Keratinocyte (primary cell): ENCODE measurements around the gene TMOD4. TPM values are rescaled to one million over a fixed set of nuclear protein-coding genes. Genes with fewer than 3 reads are reported as not detected.

Experiments used
- DNase-seq: peaks from one replicate; pipeline ENCODE4 v3.0.0-alpha.2; 2011; ENCODE audit warnings: low read depth, missing footprints, low spot score
- FAIRE-seq: peaks from 2 replicates; lab custom pipeline; 2011; peaks lifted over from hg19 to GRCh38; lab: Jason Lieb, UNC
- H2AFZ ChIP-seq: 2 replicates; pipeline ENCODE4 v1.6.0; 2012; ENCODE audit warnings: low read length, control low read depth, inconsistent platforms; ENCODE audit not compliant: control insufficient read depth
- H3K27ac ChIP-seq: 2 replicates; pipeline ENCODE4 v1.5.1; 2011; ENCODE audit warnings: low read length; ENCODE audit not compliant: control insufficient read depth, insufficient read depth
- H3K27me3 ChIP-seq: 3 replicates; pipeline ENCODE4 v1.6.0; 2011; ENCODE audit warnings: low read length; ENCODE audit not compliant: control insufficient read depth, insufficient read depth; ENCODE audit errors: extremely low read depth
- H3K36me3 ChIP-seq, 2 experiments: 2 replicates in 1 of 2; 3 replicates in 1 of 2; pipeline ENCODE4 v1.5.1; 2011; ENCODE audit warnings: low read length in 2 of 2, mild to moderate bottlenecking in 1 of 2; ENCODE audit not compliant: control insufficient read depth in 2 of 2, insufficient read depth in 2 of 2; ENCODE audit errors: extremely low read depth in 1 of 2
- H3K4me1 ChIP-seq: 3 replicates; pipeline ENCODE4 v1.5.1; 2011; ENCODE audit warnings: low read length; ENCODE audit not compliant: control insufficient read depth, insufficient read depth; ENCODE audit errors: extremely low read depth
- H3K4me2 ChIP-seq: 3 replicates; pipeline ENCODE4 v1.6.0; 2011; ENCODE audit warnings: low read depth, low read length; ENCODE audit not compliant: control insufficient read depth, insufficient read depth; ENCODE audit errors: extremely low read depth
- H3K4me3 ChIP-seq, 3 experiments: fragments of 200-600 bp in 1 of 3; sonication (generic) in 1 of 3; 2 replicates in 2 of 3; 3 replicates in 1 of 3; pipeline ENCODE4 v1.5.1; 2011 to 2016; ENCODE audit warnings: low read length in 3 of 3, mild to moderate bottlenecking in 3 of 3, control low read depth in 2 of 3, inconsistent platforms in 1 of 3, low read depth in 1 of 3, mixed read lengths in 1 of 3, mixed run types in 1 of 3, moderate library complexity in 1 of 3; ENCODE audit not compliant: control insufficient read depth in 2 of 3, insufficient read depth in 2 of 3; ENCODE audit errors: extremely low read depth in 1 of 3
- H3K79me2 ChIP-seq: 2 replicates; pipeline ENCODE4 v1.6.0; 2012; ENCODE audit warnings: low read length; ENCODE audit not compliant: control insufficient read depth, insufficient read depth
- H3K9ac ChIP-seq: 3 replicates; pipeline ENCODE4 v1.6.0; 2011; ENCODE audit warnings: low read length; ENCODE audit not compliant: control insufficient read depth, insufficient read depth; ENCODE audit errors: extremely low read depth
- H3K9me1 ChIP-seq: 3 replicates; pipeline ENCODE4 v1.6.0; 2011; ENCODE audit warnings: low read length; ENCODE audit not compliant: control insufficient read depth, insufficient read depth; ENCODE audit errors: extremely low read depth
- H3K9me3 ChIP-seq: 2 replicates; pipeline ENCODE4 v1.5.1; 2012; ENCODE audit warnings: low read depth, low read length; ENCODE audit not compliant: control insufficient read depth
- H4K20me1 ChIP-seq: 3 replicates; pipeline ENCODE4 v1.6.0; 2011; ENCODE audit warnings: low read length; ENCODE audit not compliant: control insufficient read depth, insufficient read depth; ENCODE audit errors: extremely low read depth
- EZH2 ChIP-seq: IDR thresholded peaks from one replicate; pipeline ENCODE4 v1.6.1; 2012; ENCODE audit warnings: inconsistent platforms, mild to moderate bottlenecking, low read length, moderate library complexity
- dilution Hi-C: fragments of 300-500 bp; cut with MboI; formaldehyde crosslinking; loops from one replicate; pipeline ENCODE4 v1.7.0; 2020; ENCODE audit warnings: low sequenced_read_pairs; ENCODE audit not compliant: extremely low pct_ligation_motif_present
- polyA minus RNA-seq, 3 experiments: library from RNA; depleted of rRNA, polyadenylated mRNA; stranded (reverse); fragments of >200 nt; gene quantifications; 1 replicate in 1 of 3; 2 replicates in 1 of 3; 3 replicates in 1 of 3; pipeline ENCODE4 v1.2.3, GENCODE V29; 2011
- polyA plus RNA-seq, 5 experiments: library from polyadenylated mRNA; depleted of rRNA in 3 of 5; stranded (reverse) in 3 of 5; stranded (forward) in 1 of 5; unstranded in 1 of 5; fragments of >200 nt; gene quantifications; 1 replicate in 1 of 5; 2 replicates in 3 of 5; 3 replicates in 1 of 5; pipeline versions ENCODE4 v1.2.1 to v1.2.3, GENCODE V29; 2011 to 2012; ENCODE audit warnings: missing spikeins in 2 of 5, low read depth in 1 of 5, low replicate concordance in 1 of 5
- TF ChIP-seq, protein P1 (sequence below), 3 experiments: IDR thresholded peaks in 1 of 3; conservative IDR thresholded peaks in 1 of 3; optimal IDR thresholded peaks in 1 of 3; 2 replicates in 2 of 3; 3 replicates in 1 of 3; pipeline versions ENCODE3 to v1.5.1; 2011; ENCODE audit warnings: low read length in 3 of 3, mild to moderate bottlenecking in 3 of 3, moderate library complexity in 2 of 3, control low read depth in 1 of 3, inconsistent platforms in 1 of 3; ENCODE audit not compliant: insufficient read depth in 2 of 3; ENCODE audit errors: extremely low read depth in 1 of 3

Gene TMOD4
- polyA plus RNA-seq: 0.18 to 0.42 TPM (median 0.34 TPM) in 3 replicates
- not detected for polyA plus RNA-seq (2011; ENCODE audit: low read depth)
- 0.15 and 0.17 TPM in 2 replicates for polyA plus RNA-seq (2011; cell fraction: cytosol; rRNA removed)
- polyA plus RNA-seq (2011; cell fraction: nucleus; rRNA removed): not detected in 2 replicates
- polyA plus RNA-seq (2012; ENCODE audit: low replicate concordance): 0.24 TPM in 1 of 2 replicates, not detected in the other
- 0.49 TPM in 1 of 3 replicates, not detected in the others for polyA minus RNA-seq
- not detected for polyA minus RNA-seq (2011; cell fraction: cytosol; rRNA and poly(A)+ RNA removed)
- polyA minus RNA-seq (2011; cell fraction: nucleus; rRNA and poly(A)+ RNA removed): not detected in 2 replicates

DNA sequence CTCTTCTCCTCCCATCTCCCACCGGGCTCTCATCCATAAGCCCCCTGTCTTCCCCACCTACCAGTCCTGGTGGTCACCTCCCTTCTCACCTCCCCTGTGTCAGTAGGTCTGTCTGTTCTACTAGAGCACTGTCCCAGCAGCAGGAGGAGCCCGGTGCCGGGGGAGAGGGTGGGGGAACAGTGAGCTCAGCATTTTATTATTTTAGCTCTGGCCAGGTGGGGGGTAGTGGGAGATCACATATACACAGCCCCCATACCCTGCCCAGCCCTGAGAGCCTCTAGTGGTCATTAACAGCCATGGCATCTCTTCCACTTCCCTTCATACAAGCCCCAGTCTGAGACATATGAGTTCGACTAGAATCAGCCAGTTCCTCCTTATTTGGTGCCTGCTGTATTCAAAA lies at the start of gene TMOD4:
Gene TMOD4 (minus strand): TSS at position 119 of the 400 bp plus-strand sequence. CDS start 1,106 bp downstream, outside the sequence.
- H3K4me1 ChIP-seq: peaks cover 9% of the 10 kb centered on the region
- peaks cover 19 to 36% of the 10 kb centered on the region in 2 experiments for H3K36me3 ChIP-seq
- no peak within 1 kb of the TSS for H3K27ac ChIP-seq
- no peak within 1 kb of the TSS for H3K4me3 ChIP-seq
- no peaks in the 10 kb centered on the region for H3K27me3 ChIP-seq
- no peak within 1 kb of the TSS for H3K9ac ChIP-seq
- TF ChIP-seq, protein P1, sequence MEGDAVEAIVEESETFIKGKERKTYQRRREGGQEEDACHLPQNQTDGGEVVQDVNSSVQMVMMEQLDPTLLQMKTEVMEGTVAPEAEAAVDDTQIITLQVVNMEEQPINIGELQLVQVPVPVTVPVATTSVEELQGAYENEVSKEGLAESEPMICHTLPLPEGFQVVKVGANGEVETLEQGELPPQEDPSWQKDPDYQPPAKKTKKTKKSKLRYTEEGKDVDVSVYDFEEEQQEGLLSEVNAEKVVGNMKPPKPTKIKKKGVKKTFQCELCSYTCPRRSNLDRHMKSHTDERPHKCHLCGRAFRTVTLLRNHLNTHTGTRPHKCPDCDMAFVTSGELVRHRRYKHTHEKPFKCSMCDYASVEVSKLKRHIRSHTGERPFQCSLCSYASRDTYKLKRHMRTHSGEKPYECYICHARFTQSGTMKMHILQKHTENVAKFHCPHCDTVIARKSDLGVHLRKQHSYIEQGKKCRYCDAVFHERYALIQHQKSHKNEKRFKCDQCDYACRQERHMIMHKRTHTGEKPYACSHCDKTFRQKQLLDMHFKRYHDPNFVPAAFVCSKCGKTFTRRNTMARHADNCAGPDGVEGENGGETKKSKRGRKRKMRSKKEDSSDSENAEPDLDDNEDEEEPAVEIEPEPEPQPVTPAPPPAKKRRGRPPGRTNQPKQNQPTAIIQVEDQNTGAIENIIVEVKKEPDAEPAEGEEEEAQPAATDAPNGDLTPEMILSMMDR (optimal IDR thresholded peaks at IDR 0.05 in 1 of 3, IDR thresholded peaks at IDR 0.05 in 1 of 3, conservative IDR thresholded peaks at IDR 0.05 in 1 of 3; ENCODE audit: extremely low read depth in 1 of 3, insufficient read depth in 2 of 3, low read length in 3 of 3): peak; percentile 54 to 69 (median 55)
- no peak for TF ChIP-seq EZH2
- no peaks in the 10 kb centered on the region for H3K9me1 ChIP-seq
- H3K79me2 ChIP-seq: no peaks in the 10 kb centered on the region
- no peaks in the 10 kb centered on the region for H3K9me3 ChIP-seq
- no peak within 1 kb of the TSS for H2AFZ ChIP-seq
- FAIRE-seq (no peak), DNase-seq (no peak)
- H4K20me1 ChIP-seq: no peaks in the 10 kb centered on the region
- dilution Hi-C loops: no loop called here
- H3K4me2 ChIP-seq: no peak within 1 kb of the TSS

DNA sequence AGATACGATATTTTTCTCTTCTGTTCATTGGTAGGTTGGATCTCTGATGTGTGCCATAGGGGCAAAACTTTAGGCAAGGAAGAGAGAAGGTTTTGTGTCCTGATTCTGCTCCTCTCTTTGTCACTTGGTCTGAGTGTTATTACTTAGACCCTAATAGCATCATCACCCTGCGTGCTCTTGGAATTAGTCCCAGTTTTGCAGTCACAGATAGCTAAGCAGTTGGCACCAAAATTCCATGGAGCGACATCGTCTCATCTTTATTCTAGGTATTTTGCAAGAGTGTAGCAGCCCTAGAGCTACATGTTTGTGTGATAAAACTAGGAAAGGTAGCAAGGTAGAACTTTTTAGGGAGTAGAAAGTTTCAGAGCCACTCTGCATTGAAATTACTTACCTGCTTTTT lies 46.3 kb upstream of the TMOD4 start:
- H3K9me3 ChIP-seq: no peaks in the 10 kb centered on the region
- H3K36me3 ChIP-seq: peaks cover 15 to 19% of the 10 kb centered on the region in 2 experiments
- H3K79me2 ChIP-seq: peaks cover 78% of the 10 kb centered on the region
- no peak overlapping the region for H3K4me2 ChIP-seq
- H4K20me1 ChIP-seq: peaks cover 18% of the 10 kb centered on the region
- no peak for DNase-seq
- dilution Hi-C loops: no loop called here
- H3K4me3 ChIP-seq: no peak overlapping the region
- H3K27me3 ChIP-seq: no peaks in the 10 kb centered on the region
- no peak overlapping the region for H2AFZ ChIP-seq
- no peak for FAIRE-seq
- no peaks in the 10 kb centered on the region for H3K9me1 ChIP-seq
- TF ChIP-seq, protein P1 (optimal IDR thresholded peaks at IDR 0.05 in 1 of 3, IDR thresholded peaks at IDR 0.05 in 1 of 3, conservative IDR thresholded peaks at IDR 0.05 in 1 of 3; ENCODE audit: extremely low read depth in 1 of 3, insufficient read depth in 2 of 3, low read length in 3 of 3): no peak
- TF ChIP-seq EZH2: no peak
- H3K4me1 ChIP-seq: no peaks in the 10 kb centered on the region
- no peak overlapping the region for H3K9ac ChIP-seq
- no peak overlapping the region for H3K27ac ChIP-seq
